Heart left ventricle (tissue), 13 donors: Measurements from ENCODE around the gene TACC2.

Experiments
- POLR2A ChIP-seq, 2 donors: fragments of 450-650 bp; IDR thresholded peaks; one replicate each; pipeline ENCODE4 v1.6.1; 2017; ENCODE audit warnings: antibody characterized with exemption in 2 of 2, mild to moderate bottlenecking in 2 of 2, moderate library complexity in 2 of 2
- TF ChIP-seq, protein P1 (sequence below), 12 donors: fragments of 200-600 bp; sonication (generic) in 4 of 12; IDR thresholded peaks; one replicate each; pipeline versions ENCODE4 v1.5.0 to v1.8.0; 2018 to 2022; ENCODE audit warnings: antibody characterized with exemption in 12 of 12, mild to moderate bottlenecking in 5 of 12
- donor health status: ischemic (EF 13 %, LVEDD 7.1; RV severe dilation, severe dysfunction).
- donor health status: DM: no; HTN: yes; CAD: no.
- donor health status: DM: no; HTN: no; CAD: no.
- donor health status: ischemic (EF 25% LVEDD 6.9; RV normal size, moderate dysfunction).
- donor health status: ischemic (EF 25% LVEDD 5.7; RV mildly dilated, moderate dysfunction).
- donor health status: ischemic (EF 35%, LVEDD 5.7; RV mildly dilated, moderate dysfunction).
- donor health status: nonischemic (EF 11% LVEDD 7.7; RV severe dilation, severe dysfunction).
- donor health status: DM: yes; HTN: yes; CAD: no.
- donor health status: PGD.
- donor health status: ischemic (EF 29% LVEDD 5.4; RV normal size, mild dysfunction).
- donor health status: nonischemic (EF 23%, LVEDD 6.1; RV moderate dilation, normal function).

GRCh38 chr10:122237331-122237990 is 248.5 kb downstream of the TACC2 start:
- TF ChIP-seq, protein P1, sequence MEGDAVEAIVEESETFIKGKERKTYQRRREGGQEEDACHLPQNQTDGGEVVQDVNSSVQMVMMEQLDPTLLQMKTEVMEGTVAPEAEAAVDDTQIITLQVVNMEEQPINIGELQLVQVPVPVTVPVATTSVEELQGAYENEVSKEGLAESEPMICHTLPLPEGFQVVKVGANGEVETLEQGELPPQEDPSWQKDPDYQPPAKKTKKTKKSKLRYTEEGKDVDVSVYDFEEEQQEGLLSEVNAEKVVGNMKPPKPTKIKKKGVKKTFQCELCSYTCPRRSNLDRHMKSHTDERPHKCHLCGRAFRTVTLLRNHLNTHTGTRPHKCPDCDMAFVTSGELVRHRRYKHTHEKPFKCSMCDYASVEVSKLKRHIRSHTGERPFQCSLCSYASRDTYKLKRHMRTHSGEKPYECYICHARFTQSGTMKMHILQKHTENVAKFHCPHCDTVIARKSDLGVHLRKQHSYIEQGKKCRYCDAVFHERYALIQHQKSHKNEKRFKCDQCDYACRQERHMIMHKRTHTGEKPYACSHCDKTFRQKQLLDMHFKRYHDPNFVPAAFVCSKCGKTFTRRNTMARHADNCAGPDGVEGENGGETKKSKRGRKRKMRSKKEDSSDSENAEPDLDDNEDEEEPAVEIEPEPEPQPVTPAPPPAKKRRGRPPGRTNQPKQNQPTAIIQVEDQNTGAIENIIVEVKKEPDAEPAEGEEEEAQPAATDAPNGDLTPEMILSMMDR (IDR thresholded peaks at IDR 0.05): no peak
- no peak for TF ChIP-seq POLR2A (IDR thresholded peaks at IDR 0.05)
